Measurements from ENCODE around the gene FAAP24.
"Not testable (repeated sequence)": the region's sequence is repeated elsewhere in the genome, so short reads cannot be mapped to it uniquely, and the experiment has no call there.

FAAP24 gene

DNA sequence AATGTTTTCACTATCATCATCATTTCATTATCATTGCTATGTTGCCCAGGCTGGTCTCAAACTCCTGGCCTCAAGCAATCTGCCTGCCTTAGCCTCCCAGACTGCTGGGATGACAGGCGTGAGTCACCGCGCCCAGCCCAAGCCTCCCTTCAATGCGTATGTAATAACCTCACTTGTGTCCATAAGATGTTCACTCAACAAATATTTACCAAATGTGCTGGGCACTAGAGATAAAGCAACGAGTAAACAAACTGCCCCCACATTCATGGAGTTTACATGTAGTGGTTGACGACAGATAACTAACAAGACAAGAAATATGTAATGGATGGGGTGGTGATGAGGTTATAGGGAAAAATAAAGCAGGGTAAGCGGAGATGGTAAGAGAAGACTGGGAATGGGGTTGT is 25.0 kb downstream of the FAAP24 start:
- H3K4me3 ChIP-seq (ENCODE audit: low read depth, low read length); DNase-seq (ENCODE audit: low read depth): not testable (repeated sequence)

GRCh38 chr19:32997716-32998355 is 25.8 kb downstream of the FAAP24 start:
- H3K4me3 ChIP-seq (ENCODE audit: low read depth, low read length): no peak overlapping the region
- no peak for DNase-seq (ENCODE audit: low read depth)

DNA sequence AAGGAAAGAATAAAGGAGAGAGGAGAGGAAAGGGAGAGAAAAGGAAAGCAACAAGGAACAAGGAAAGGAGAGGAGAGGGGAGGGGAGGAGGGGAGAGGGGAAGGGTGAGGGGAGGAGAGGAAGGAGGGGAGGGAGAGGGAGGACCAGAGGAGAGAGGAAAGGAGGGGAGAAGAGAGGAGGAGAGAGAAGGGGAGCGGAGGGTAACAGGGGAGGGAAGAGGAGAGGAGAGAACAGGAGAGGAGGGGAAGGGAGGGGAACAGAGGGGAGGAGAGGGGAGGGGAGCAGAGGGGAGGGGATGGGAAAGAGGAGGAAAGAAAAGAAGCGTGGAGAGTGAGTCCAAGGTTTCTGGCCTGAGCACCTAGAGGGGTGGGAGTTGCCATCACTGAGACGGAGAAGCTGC is 26.7 kb downstream of the FAAP24 start:
- DNase-seq (ENCODE audit: low read depth): no peak

DNA sequence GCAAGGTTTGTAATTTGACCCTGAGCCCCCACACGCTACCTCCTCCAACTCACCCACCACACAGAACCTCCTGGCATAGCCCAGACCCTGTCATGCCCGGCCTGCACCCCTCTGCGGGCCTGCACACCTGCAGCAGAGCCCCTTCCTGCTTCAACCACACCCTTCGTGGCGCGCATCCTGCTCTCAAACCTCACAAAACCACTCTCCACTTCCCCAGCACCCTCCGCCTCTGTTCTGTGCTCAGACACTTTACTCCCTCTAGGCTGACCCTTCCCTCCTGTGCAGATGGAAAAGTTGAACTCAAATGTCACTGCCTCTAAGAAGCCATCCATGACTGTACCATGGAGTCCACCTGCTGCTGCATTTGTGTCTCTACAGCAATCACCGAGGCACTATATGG is 28.5 kb downstream of the FAAP24 start:
- no peak overlapping the region for H3K4me3 ChIP-seq (ENCODE audit: low read depth, low read length)
- DNase-seq (ENCODE audit: low read depth): no peak

More for the DNA sequence above, 26.7 kb downstream of the FAAP24 start:
- no peak overlapping the region for H3K4me3 ChIP-seq (ENCODE audit: low read depth, low read length)

- H3K4me3 ChIP-seq (ENCODE audit: low read depth, low read length): no peak overlapping the region
- no peak for DNase-seq (ENCODE audit: low read depth)
These were observed 28.9 kb downstream of the FAAP24 start for GRCh38 chr19:33000910-33001309.

DNA sequence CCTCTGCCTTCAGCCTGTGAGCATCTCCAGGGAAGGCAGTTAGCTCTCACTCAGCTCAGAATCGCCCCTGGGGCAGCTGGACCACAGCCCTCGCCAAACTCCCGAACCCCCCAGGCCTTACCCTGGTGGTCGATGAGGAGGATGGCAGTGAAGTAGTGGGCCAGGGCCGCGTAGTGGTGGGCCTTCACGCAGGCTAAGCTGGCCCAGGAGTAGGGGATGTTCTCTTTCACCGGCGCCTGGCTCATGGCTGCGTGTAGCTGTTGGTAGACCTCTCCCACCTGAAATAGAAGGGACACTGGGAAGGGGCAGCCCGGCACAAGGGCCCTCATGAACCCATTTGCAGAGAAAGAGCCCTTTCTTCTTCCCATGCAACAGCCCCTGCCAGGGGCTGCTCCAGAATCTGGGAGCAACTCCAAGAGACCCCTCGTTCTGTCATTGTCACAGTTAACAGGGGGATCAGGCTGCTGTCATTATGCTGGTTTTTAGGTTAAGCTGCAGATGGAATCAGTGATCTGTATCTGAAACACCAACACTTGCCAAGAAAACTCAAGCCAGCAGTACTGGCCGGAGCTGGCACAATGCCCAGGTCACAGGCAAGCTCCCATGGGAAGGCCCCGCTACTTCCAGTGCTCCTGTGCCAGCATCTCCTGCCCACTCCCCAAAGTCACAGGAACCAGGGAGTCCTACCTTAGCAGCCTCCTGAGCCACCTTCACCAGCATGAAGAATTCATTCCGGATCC is 30.3 kb downstream of the FAAP24 start:
- DNase-seq (ENCODE audit: low read depth); H3K4me3 ChIP-seq (ENCODE audit: low read depth, low read length): not testable (repeated sequence)

DNA sequence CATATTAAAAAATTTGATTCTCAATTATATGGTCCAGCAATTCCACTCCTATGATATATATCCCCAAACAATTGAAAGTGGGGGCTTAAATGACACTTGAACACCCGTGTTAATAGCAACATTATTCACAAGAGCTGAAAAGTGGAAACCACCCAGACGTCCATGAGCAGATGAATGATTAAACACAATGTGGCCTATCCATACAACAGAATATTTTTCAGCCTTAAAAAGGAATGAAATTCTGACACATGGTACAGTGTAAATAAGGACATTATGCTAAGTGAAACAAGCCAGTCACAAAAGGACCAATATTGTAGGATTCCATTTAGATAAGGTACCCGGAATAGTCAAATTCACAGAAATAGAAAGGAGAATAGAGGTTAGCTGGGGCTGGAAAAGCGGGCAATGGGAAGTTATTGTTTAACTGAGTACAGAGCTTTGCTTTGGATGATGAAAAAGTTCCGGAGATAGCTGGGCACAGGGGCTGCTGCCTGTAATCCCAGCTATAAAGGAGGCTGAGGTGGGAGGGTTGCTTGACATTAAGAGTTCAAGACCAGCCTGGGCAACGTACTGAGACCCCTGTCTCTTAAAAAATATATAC is 31.5 kb downstream of the FAAP24 start:
- H3K4me3 ChIP-seq (ENCODE audit: low read depth, low read length); DNase-seq (ENCODE audit: low read depth): not testable (repeated sequence)

- no peak for DNase-seq (ENCODE audit: low read depth)
- H3K4me3 ChIP-seq (ENCODE audit: low read depth, low read length): no peak overlapping the region
These were observed 33.4 kb downstream of the FAAP24 start for GRCh38 chr19:33005440-33005839.

DNA sequence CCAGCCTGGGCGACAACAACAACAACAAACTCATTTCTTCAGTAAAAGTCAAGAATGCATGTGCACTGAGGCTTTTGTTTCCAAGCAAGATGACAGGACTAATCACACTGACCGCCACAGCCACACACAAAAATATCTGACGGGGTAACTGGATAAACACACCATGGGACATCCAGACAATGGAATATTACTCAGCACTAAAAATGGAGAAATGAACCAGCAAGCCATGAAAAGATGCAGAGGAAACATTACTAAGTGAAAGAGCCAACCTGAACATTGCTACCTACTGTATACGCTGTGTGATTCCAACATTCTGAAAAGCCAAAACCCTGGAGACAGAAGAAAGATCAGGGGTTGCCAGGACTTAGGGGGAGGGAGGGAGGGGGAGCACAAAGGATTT is 36.7 kb downstream of the FAAP24 start:
- H3K4me3 ChIP-seq (ENCODE audit: low read depth, low read length): no peak overlapping the region

DNA sequence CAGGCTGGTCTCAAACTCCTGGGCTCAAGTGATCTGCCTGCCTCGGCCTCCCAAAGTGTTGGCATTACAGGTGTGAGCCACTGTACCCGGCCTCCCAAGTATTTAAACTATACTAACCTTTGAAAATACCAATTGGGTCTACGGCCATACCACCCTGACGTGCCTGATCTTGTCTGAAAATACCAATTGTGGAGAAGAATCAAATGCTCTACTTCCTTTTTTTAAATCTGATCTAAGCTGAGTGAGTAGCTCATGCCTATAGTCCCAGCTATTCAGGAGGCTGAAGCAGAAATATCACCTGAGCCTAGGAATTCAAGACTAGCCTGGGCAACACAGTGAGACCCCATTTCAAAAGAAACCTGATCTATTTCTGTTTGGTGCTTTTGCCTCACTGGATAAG is 38.8 kb downstream of the FAAP24 start:
- DNase-seq (ENCODE audit: low read depth); H3K4me3 ChIP-seq (ENCODE audit: low read depth, low read length): not testable (repeated sequence)

More for the DNA sequence above, 36.7 kb downstream of the FAAP24 start:
- no peak for DNase-seq (ENCODE audit: low read depth)

- DNase-seq (ENCODE audit: low read depth): no peak
- H3K4me3 ChIP-seq (ENCODE audit: low read depth, low read length): no peak overlapping the region
These were observed 50.6 kb downstream of the FAAP24 start for GRCh38 chr19:33022472-33023116.

DNA sequence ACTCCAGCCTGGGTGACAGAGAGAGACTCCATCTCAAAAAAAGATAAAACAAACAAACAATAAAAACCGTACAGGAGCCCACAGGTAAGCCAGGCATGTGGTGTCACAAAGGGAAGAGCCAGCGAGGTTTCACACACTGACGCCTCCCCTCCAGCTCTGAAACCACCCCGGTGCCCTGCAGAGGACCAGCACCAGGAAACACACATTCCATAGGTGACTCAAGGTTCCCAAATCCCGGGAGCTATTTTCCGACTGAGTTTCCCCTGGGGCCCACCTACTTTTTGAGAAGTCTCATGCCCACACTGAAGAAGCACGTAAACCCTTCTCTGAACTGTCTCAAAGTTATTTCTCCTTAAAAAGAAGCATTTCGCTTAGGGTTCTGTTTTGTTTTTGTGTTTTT is 52.4 kb downstream of the FAAP24 start:
- DNase-seq (ENCODE audit: low read depth): no peak
- H3K4me3 ChIP-seq (ENCODE audit: low read depth, low read length): no peak overlapping the region

GRCh38 chr19:33025468-33026238 is 53.6 kb downstream of the FAAP24 start:
- not testable (repeated sequence) for H3K4me3 ChIP-seq (ENCODE audit: low read depth, low read length); DNase-seq (ENCODE audit: low read depth)

- not testable (repeated sequence) for DNase-seq (ENCODE audit: low read depth); H3K4me3 ChIP-seq (ENCODE audit: low read depth, low read length)
These were observed 54.6 kb downstream of the FAAP24 start for GRCh38 chr19:33026602-33027001.

All from skeletal muscle cell (primary cell).